Activated CD8-positive, alpha-beta memory T cell treated with anti-CD3 and anti-CD28 coated beads for 4 hours (primary cell): ENCODE results near the gene CHIC2.

Experiments
- DNase-seq, 2 donors: peaks; one replicate each; pipeline ENCODE4 v3.0.0-alpha.2; 2020; ENCODE audit warnings: low read depth in 2 of 2

The CHIC2 gene

DNA sequence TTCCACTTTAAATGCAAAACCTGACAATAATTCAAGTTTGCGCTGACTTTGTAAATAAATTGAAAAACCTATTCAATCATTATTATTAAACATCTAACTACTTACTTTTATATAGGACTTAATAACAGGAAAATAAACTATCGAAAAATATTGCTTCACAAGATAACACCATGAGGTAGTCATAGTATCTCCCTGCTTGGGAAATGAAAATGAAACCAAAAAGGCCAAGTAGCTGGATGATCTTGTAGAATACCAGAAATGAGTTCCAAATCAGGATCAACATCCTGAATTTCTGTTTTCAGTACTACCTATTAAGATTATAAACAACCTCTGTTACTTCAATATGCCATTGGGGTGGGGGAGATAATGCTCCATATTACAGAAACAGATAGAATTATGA is 58.9 kb downstream of the CHIC2 start:
- no peak for DNase-seq

DNA sequence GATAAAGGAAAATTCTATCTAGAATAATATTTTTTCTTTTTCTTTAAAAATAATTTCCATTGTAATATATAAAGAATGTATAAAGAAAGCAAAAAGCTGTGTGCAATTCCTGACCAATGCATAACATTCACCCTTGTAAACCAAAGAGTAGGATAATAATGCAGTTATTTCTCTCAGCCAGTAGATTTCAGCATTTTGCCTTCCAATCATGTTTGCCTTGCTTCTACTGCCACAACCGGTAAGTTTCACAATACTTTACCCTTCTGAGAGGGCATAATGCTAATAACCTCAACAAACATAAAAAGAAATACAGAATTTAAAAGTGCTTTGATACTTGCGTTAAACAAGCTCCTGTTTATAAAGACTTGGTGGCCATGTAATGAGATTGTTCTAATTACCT is 59.9 kb downstream of the CHIC2 start:
- no peak for DNase-seq

DNA sequence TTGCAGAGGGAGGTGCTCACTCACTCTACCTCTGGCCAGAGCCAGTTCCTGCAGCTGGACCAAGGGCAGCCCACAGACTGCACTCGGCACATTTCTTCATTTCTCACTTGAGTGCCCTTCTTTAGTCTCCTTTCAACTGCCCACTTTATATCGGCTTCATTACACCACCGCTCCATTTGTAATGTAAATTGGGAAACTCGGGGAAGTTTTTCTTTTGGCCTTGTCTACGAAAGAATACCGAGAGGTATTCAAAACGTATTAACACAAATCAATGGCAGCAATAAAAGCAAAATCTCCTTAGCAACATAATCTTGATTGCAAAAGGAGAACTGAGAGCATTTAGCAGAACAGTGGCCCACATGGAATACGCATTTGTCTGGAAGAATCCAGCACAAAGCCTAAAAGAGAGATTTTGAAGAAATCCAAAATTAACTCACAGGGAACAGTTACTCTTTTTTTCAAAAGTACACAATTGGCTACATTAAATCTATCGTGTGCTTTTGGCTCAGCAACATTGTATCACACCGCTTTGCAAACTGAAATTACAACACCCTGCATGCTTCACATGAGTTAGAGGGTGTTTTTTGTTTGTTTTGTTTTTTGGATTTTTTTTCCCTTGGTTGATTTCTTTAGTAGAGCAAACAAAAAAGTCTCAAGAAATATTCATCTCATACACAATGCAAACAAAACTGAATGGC is 62.6 kb downstream of the CHIC2 start:
- DNase-seq, result no peak

DNA sequence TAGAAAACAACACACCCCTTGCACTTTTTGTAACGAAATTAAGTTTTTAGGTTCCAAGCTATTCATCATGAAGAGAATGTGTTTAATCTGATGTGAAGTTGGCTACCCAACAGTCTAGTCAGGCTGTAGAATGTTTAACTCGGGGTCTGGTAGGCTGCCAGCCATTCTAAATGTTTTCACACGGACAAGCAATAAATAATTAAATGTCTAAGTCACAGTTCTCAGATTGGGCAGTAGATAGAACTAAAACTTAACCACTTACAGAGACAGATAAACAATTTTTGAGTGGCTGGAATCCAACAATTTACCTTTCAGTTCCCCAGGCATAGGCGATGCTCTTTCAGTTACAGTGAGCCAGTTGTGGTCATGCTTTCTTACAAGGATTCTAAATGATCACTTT is 66.5 kb downstream of the CHIC2 start:
- DNase-seq, result no peak

DNA sequence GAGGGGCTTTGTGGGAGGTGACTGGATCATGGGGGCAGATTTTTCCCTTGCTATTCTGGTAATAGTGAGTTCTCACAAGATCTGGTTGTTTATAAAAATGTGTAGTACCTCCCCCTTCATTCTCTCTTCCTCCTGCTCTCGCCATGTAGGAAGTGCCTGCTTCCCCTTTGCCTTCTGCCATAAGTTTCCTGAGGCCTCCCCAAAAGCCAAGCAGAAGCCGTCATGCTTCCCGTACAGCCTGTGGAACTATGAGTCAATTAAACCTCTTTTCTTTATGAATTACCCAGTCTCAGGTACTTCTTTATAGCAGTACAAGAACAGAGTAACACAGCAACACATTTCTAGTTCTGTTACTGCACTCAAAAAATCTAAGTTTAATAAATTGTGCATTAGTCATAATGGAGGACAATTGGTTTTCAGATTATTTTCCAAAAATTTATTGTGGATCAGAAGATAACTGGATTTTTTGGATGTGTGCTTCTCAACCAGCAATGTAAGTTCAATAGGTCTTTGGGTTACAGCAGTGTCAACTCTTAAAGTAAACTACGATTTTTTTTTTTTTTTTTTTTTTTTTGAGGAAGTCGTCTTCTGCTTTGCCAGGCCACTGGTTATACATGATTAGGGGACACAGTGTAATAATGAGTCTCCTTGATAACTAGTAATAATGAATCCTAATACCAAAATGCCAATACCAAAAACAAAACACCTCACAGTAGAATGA is 69.9 kb downstream of the CHIC2 start:
- DNase-seq, result no peak

DNA sequence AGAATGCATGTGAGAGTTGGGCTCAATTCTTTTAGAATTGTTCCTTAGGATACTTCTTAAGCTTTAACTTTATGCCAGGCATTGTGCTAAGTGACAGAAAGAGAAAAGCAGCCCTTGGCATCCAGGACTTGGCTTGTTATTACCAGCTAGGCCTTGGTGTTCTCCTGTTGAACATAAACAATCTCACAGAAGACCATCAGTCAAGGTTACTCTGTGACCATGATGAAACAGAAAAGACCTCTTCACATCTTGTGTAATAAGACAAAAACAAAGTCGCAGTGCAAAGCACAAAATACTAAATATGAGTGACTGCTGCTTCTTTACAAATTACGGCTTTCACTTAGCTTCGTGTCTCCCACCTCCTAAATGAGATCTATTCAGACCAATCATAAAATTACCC is 71.6 kb downstream of the CHIC2 start:
- no peak for DNase-seq

DNA sequence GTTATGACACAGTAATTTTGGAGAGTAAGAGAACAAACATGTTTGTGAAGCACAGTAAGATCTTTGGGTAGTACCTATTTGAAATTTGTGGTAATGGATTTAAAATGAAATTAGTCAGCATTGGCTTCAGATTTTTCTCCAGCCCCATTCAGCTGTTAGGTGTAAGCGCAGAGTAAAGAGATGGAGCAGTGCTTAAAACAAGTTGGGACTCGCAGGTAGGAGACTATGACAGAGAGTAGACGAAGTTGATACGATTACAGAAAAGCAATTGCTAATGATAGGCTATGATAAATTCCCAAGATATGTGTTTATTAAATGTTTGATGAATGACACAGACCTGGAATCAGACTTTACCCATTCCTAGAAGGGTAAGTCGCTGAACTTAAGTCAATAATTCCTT is 72.6 kb downstream of the CHIC2 start:
- DNase-seq, result no peak

DNA sequence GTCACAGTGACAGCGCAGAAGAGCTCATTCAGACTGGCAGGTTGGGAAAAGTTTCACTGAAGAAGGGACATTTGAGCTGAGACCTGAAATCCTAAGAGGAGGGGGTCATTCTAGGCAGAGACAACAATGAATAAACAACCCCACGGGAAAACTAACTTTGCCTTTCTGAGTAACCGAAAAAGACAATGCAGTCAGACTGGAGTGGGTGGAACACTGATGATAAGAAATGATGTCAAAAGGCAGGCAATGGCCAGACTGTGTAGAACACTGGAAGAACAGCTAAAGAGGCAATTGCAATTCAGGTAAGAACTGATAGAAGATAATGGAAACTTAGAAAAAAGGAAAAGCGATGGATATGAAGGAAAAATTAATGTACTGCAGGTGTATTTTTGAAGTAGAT is 73.8 kb downstream of the CHIC2 start:
- no peak for DNase-seq

DNA sequence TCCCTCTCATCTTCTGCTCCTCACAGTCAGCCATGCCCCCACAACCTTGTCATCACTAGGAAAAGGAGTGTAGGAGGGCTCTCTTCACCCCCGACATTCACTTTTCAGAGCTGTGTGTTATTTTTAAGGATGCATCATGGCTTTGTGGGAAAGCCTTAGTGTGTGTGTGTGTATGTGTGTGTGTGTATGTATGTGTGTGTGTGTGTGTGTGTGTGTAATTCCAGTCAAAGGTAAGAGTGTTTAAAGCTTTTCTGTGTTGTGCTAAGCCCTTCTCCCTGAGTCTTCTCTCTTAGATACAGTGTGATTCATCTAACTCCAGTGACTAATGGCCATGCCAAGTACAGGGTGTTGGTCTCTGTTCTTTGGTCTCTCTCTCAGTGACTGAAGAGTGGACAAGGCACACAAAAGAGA is 76.6 kb downstream of the CHIC2 start:
- no peak for DNase-seq

DNA sequence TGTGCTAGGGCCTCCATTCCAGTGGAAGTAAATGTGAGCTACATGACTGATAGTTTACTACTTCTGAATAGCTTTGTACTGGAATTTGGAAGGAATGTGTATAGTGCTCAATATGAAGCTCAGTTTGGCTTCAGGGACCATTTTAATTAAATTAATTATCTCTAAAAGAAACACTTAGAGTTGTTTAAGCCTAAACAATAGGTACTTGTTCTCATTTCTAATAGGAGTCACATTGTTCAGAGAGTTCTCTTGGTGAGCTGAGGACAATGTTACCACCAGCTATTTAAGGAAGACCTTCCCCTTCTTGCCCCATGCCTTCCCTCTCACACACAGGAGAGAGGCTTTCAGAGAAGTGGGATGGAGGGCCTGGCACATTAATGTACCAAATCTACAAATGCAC is 78.3 kb downstream of the CHIC2 start:
- DNase-seq, result no peak

DNA sequence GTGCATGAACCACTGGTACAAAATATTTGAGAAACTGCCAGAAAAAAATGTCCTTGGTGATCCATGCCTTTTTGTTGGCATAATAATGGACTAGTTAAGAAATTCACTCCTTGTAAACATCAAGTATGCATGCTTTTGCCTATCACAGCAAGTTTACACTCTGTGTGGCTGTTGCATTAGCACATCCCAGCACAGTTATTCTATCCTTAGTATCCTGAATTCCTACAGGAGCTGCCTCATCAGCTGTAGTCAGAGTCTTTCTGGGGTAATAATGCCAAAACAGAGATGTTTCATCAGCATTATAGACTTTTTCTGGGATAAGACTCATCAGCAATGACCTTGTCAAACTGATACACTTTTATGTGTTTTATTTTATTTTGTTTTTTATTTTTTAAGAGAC is 82.8 kb downstream of the CHIC2 start:
- DNase-seq, result no peak

DNA sequence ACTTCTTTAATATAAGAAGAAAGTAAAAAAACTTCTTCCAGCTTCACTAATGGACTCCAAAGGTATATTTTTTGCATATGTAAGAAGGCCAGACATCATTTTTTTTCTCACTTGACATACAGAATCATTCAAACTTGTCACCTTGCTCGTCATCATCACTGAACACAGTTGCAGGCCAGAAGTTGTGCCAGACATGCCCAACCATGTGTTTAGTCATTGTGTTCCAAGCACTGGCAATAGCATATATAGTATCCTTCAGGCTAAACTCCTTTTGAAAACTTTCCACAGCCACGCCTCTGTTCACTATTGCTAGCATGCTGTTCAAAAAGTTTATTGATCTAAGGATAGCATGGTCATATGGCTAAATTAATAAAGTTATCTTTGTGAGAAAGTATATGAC is 83.3 kb downstream of the CHIC2 start:
- no peak for DNase-seq

DNA sequence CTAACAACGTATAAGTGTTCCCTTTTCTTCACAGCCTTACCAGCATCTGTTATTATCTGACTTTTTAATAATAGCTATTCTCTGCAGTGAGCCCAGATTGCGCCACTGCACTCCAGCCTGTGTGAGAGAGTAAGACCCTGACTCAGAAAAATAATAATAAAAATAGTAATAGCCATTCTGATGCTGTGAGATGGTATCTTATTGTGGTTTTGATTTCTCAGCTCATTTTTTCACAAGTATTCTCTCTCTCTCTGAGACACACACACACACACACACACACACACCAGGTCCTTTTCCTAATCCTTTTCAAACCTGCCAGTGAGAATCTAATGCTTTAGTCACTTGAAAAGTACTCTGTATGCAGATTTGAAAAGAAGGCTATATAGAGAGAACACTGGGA is 89.8 kb downstream of the CHIC2 start:
- DNase-seq, result no peak

DNA sequence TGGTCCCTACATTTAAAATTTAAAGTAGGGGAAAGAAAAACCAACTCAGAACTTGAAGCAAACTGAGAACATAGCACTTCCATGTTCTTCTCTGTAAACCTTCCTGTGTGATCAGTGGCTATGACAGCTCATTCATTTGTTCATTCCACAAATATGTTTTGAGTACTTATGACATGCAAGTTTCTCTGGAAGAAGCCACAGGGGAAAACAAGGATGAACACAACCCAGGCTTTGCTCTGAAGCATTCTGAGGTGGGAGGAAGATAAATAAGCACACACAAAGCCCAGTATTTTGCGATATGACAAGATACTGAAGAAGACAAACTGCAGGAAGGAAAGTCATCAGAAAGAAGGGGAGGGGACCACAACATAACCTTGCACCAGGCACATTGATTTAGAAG is 96.4 kb downstream of the CHIC2 start:
- no peak for DNase-seq

DNA sequence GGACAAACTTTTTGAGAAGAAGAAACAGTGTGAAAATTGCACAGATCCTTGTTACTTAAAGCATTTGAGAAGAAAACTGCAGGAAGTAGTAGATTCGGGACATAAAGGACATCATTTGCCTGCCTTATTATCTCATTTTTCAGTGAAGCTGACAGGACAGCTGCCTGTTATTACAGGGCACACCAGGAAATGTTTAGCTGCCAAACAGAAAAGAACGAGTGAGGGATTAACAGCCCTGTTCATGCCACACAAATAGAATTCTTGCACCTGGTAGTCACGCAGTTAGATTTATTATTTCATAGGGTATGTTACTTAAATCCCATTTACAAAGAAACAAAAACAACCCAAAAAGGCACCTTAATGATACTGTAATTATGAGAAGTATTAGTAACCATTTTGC is 100.6 kb downstream of the CHIC2 start:
- no peak for DNase-seq

DNA sequence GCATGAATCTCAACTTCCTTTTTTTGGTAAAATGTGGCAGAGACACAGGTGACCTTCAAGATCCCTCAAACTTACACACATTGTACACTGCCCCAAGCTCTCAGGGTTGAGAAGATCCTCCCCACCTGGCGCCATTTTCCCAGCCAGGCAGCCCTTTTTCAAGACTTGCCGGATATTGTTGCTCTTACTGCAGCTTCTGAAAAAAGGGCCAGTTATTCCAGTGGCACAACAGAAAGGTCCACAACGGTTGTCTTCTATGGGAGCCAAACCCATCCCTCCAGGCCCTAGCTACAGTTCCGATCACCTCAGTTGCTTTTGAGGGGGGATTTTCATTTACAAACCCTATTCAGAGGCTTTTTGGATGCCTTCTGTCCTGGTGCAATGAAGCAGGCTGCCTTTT is 101.1 kb downstream of the CHIC2 start:
- no peak for DNase-seq

DNA sequence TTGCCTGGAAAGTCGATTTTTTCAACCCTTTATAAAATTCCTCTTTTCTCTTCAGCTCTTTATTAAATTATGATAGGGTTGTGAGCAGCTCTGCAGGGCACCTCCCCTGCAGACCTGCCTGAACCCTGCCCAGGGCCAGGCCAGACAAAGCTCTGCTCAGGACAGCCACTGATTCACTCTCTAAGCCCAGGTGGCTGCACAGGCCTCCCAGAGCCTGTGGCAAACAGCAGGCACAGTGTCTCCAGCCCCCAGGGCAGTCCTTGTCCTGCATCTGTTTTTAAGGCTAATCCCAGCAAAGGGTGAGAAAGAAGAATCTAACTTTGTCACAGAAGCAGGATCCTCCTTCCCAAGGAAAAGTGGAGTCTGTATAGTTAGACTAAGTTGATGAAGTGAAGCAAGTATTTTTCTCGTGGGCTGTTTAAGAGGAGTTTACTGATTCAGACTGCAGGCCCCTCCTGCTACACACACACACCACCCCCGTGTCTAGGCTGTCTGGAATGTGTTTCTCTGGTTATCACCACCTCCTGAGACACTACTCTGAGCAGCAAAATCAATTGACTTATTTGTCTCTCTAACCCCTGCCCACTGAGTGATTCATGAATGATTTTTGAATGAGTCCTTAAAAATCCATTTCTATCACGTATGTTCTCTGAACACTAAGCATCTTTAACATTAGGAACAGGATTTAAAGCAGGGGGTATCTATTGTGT is 101.7 kb downstream of the CHIC2 start:
- no peak for DNase-seq

DNA sequence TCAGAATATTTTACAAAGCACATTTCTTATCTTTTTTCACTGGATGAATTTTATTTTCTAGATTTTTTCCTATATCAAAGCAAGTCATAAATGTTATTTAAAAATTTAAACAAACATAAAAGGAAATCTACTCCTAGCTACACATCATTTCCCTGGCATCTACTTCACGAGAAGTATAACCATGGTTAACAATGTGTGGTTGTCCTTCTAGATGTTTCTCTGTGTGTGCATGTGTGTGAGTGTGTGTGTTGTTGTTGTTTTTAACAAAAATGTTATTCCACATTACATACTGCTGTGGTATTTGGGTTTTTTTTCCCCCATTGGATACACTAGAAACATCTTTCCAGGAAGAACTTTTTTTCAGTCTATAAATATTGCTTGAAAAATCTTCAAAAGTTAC is 103.1 kb downstream of the CHIC2 start:
- DNase-seq, result no peak

DNA sequence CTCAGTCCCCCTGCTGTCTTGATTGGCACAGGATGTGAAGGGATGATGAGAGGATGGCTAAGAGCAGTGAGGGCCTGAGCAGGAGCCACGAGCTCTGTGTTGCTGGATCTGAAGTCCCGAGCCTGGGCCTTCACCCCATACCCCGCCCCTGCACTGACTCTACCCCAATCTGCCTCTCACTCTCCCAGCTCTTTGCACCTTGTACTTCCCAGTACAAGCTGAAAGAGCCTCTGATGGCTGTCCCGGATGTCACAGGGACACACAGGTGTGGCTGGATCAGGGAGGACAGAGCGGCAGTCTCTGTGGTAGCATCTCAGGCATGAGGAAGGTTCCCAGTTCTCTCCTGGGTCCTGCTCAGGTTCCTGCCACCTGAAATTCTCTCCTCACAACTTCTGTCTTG is 103.6 kb downstream of the CHIC2 start:
- DNase-seq, result no peak
